Activated CD4-positive, alpha-beta T cell treated with anti-CD3 and anti-CD28 coated beads, Interleukin-2, amount 10 ng/mL, durations not matched to agents 24 days and 14 days (primary cell): Measurements from ENCODE around the gene FAM114A2. TPM values are rescaled to one million over a fixed set of nuclear protein-coding genes. Genes with fewer than 3 reads are reported as not detected.

Experiments used
- DNase-seq: peaks from one replicate; pipeline ENCODE4 v3.0.0; 2022
- H3K27ac Mint-ChIP-seq: one replicate; pipeline ENCODE4 v1.8.0; 2022; ENCODE audit warnings: mild to moderate bottlenecking, mixed read lengths
- H3K27me3 Mint-ChIP-seq: one replicate; pipeline ENCODE4 v1.8.0; 2022; ENCODE audit warnings: mixed read lengths
- H3K36me3 Mint-ChIP-seq: one replicate; pipeline ENCODE4 v1.8.0; 2022; ENCODE audit warnings: low read depth, mild to moderate bottlenecking, mixed read lengths
- H3K4me1 Mint-ChIP-seq: one replicate; pipeline ENCODE4 v1.8.0; 2021; ENCODE audit warnings: mixed read lengths
- H3K4me3 Mint-ChIP-seq: one replicate; pipeline ENCODE4 v1.8.0; 2022; ENCODE audit warnings: mild to moderate bottlenecking, moderate library complexity, mixed read lengths
- H3K9me3 Mint-ChIP-seq: one replicate; pipeline ENCODE4 v1.8.0; 2021; ENCODE audit warnings: mixed read lengths
- intact Hi-C: fragments of 100-400 bp; cut with micrococcal nuclease; formaldehyde crosslinking; loops from one replicate; pipeline ENCODE4 v1.15.1; 2023
- total RNA-seq: library from RNA; stranded (reverse); gene quantifications from 2 replicates; pipeline ENCODE4 v1.2.3, GENCODE V29; 2022

FAM114A2 gene
- total RNA-seq, 1 donor from 2014 or later = 27.3 TPM

GRCh38 chr5:153991168-153991567 lies 47.5 kb downstream of the FAM114A2 start:
- H3K9me3 Mint-ChIP-seq = no peaks in the 10 kb centered on the region
- H3K36me3 Mint-ChIP-seq = peaks cover 12% of the 10 kb centered on the region
- H3K4me1 Mint-ChIP-seq = no peaks in the 10 kb centered on the region
- intact Hi-C loops = no loop called here
- H3K27ac Mint-ChIP-seq = no peak overlapping the region
- H3K4me3 Mint-ChIP-seq = no peak overlapping the region
- no peaks in the 10 kb centered on the region for H3K27me3 Mint-ChIP-seq
- no peak for DNase-seq

- no peak for DNase-seq
- Mint-ChIP-seq H3K4me3 (no peak overlapping the region), H3K27me3 (no peaks in the 10 kb centered on the region), H3K9me3 (no peaks in the 10 kb centered on the region), H3K27ac (no peak overlapping the region), H3K36me3 (peaks cover 5% of the 10 kb centered on the region), H3K4me1 (no peaks in the 10 kb centered on the region)
- intact Hi-C loops = no loop called here
Measured at GRCh38 chr5:153988510-153988909, 50.2 kb downstream of the FAM114A2 start.

DNA sequence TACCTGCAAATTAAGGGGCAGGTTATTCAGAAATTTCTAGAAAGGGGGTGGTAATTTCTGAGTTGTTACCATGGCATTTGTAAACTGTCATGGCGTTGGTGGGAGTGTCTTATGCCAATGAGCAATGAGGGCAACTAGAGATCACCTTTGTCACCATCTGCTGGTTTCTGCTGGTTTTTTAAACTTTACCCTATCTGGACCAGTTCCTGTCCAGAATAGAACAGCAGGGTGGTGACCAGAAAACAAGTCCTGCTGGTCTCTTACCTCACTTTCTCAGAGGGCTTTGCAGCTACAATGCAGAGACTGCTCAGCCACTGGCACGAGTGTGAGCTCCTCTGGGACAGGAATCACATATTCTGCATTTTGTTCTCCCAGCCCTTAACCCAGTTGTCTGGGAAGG lies 51.4 kb downstream of the FAM114A2 start:
- no peak overlapping the region for H3K4me3 Mint-ChIP-seq
- no peaks in the 10 kb centered on the region for H3K9me3 Mint-ChIP-seq
- H3K36me3 Mint-ChIP-seq = peaks cover 4% of the 10 kb centered on the region
- H3K27ac Mint-ChIP-seq = no peak overlapping the region
- intact Hi-C loops = no loop called here
- DNase-seq = no peak
- no peaks in the 10 kb centered on the region for H3K27me3 Mint-ChIP-seq
- H3K4me1 Mint-ChIP-seq = no peaks in the 10 kb centered on the region

- no peaks in the 10 kb centered on the region for H3K36me3 Mint-ChIP-seq
- intact Hi-C loops = no loop called here
- H3K27me3 Mint-ChIP-seq = no peaks in the 10 kb centered on the region
- H3K27ac Mint-ChIP-seq = no peak overlapping the region
- no peak overlapping the region for H3K4me3 Mint-ChIP-seq
- DNase-seq = no peak
- no peaks in the 10 kb centered on the region for H3K9me3 Mint-ChIP-seq
- H3K4me1 Mint-ChIP-seq = no peaks in the 10 kb centered on the region
Measured at GRCh38 chr5:153985498-153985897, 53.2 kb downstream of the FAM114A2 start.

GRCh38 chr5:153983885-153984284 lies 54.8 kb downstream of the FAM114A2 start:
- Mint-ChIP-seq H3K27me3 (peaks cover 6% of the 10 kb centered on the region), H3K27ac (no peak overlapping the region), H3K4me3 (no peak overlapping the region), H3K9me3 (no peaks in the 10 kb centered on the region), H3K4me1 (no peaks in the 10 kb centered on the region), H3K36me3 (no peaks in the 10 kb centered on the region)
- intact Hi-C loops = no loop called here
- DNase-seq = no peak

- Mint-ChIP-seq H3K4me3 (no peak overlapping the region), H3K4me1 (no peaks in the 10 kb centered on the region), H3K27me3 (peaks cover 11% of the 10 kb centered on the region), H3K36me3 (no peaks in the 10 kb centered on the region), H3K27ac (no peak overlapping the region), H3K9me3 (no peaks in the 10 kb centered on the region)
- no peak for DNase-seq
- intact Hi-C loops = no loop called here
Measured at GRCh38 chr5:153981905-153982605, 56.7 kb downstream of the FAM114A2 start.

DNA sequence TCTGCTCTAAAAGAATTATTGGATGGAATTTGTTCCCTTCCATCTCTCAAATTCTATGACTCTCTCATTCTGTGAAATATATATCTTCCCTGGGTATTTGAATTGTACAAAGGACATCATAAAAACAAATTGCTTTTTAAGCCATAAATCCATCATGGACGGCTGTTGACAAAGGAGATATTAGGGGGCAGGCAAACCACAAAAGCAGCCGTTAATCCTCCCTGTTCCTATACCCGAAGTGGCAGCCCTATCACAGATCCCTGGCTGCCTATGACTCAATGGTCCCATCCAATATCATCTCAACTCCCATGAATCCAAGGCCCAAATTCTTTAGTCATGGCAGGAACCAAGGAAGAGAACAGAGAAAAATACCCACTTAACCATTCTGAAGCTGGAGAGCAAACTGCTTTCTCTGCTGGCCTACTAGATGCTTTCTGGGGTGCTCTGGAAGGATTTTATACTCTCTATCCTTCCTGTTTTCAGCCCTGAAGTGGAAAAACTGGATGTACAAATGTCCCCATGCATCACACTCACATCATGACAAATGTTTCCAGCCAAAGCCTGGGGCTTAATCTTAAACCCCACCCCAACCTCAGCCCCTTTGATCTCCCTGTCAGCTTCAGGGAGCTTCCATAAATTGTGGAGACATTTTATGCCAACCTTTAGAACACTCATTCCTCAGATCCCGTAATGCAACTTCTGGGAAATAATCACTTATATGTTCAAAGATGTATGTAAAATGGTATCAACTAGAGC lies 59.5 kb downstream of the FAM114A2 start:
- Mint-ChIP-seq H3K9me3 (no peaks in the 10 kb centered on the region), H3K36me3 (no peaks in the 10 kb centered on the region), H3K27ac (no peak overlapping the region), H3K4me1 (no peaks in the 10 kb centered on the region), H3K4me3 (no peak overlapping the region), H3K27me3 (peaks cover 20% of the 10 kb centered on the region)
- DNase-seq = no peak
- intact Hi-C loops = loop anchor here (5.0 to 10.0 kb wide), 2 partner anchors 96 to 633 kb away; no protein-coding TSS in a partner anchor

GRCh38 chr5:153974813-153975163 lies 63.9 kb downstream of the FAM114A2 start:
- intact Hi-C loops = loop anchor here (1.0 to 10.0 kb wide), 5 partner anchors 100 to 638 kb away; no protein-coding TSS in a partner anchor
- H3K36me3 Mint-ChIP-seq = no peaks in the 10 kb centered on the region
- no peak overlapping the region for H3K4me3 Mint-ChIP-seq
- no peak for DNase-seq
- H3K27me3 Mint-ChIP-seq = peaks cover 22% of the 10 kb centered on the region
- no peak overlapping the region for H3K27ac Mint-ChIP-seq
- no peaks in the 10 kb centered on the region for H3K4me1 Mint-ChIP-seq
- no peaks in the 10 kb centered on the region for H3K9me3 Mint-ChIP-seq

DNA sequence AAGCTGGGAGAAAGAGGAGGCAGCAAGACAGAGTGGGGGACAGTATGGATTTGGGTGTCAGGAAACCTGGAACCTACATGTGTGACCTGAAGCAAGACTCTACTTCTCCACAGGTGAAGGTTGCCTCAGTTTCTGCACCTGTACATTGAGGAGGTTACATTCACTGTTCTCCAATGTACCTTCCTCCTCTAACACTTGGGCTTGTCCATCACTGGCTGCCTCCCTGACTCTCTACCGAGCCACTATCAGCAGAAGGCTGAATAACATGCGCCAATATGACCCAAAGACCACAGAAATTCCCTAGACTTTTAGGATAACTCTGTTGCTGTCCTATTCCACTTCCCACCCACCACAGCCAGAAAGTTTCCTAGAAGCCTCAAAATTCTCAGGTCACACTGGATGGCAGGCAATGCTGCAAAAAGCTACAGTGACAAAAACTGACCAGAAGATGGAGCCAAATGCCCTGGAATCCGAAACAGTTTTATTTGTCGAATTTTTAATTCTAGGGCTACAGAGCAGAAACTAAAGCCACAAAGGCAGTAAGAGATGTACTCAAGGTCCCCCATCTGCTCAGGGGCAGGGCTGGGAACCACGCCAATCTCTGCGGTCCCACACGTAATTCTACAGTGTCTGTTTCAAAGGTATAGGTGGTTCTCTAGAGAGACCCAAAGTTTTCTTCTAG lies 64.4 kb downstream of the FAM114A2 start:
- H3K36me3 Mint-ChIP-seq = no peaks in the 10 kb centered on the region
- H3K9me3 Mint-ChIP-seq = no peaks in the 10 kb centered on the region

GRCh38 chr5:153972240-153972639 lies 66.5 kb downstream of the FAM114A2 start:
- no peak for DNase-seq
- H3K27ac Mint-ChIP-seq = no peak overlapping the region
- H3K9me3 Mint-ChIP-seq = no peaks in the 10 kb centered on the region
- H3K27me3 Mint-ChIP-seq = peaks cover 13% of the 10 kb centered on the region
- no peak overlapping the region for H3K4me3 Mint-ChIP-seq
- intact Hi-C loops = loop anchor here (5.0 to 10.0 kb wide), 2 partner anchors 103 to 495 kb away; no protein-coding TSS in a partner anchor
- no peaks in the 10 kb centered on the region for H3K4me1 Mint-ChIP-seq
- H3K36me3 Mint-ChIP-seq = no peaks in the 10 kb centered on the region

More for the DNA sequence above, 64.4 kb downstream of the FAM114A2 start:
- peak; percentile 83 for DNase-seq
- intact Hi-C loops = loop anchor here (1.0 to 10.0 kb wide), 4 partner anchors 101 to 493 kb away; no protein-coding TSS in a partner anchor
- Mint-ChIP-seq H3K4me1 (no peaks in the 10 kb centered on the region), H3K27ac (no peak overlapping the region), H3K4me3 (no peak overlapping the region), H3K27me3 (peaks cover 20% of the 10 kb centered on the region)

DNA sequence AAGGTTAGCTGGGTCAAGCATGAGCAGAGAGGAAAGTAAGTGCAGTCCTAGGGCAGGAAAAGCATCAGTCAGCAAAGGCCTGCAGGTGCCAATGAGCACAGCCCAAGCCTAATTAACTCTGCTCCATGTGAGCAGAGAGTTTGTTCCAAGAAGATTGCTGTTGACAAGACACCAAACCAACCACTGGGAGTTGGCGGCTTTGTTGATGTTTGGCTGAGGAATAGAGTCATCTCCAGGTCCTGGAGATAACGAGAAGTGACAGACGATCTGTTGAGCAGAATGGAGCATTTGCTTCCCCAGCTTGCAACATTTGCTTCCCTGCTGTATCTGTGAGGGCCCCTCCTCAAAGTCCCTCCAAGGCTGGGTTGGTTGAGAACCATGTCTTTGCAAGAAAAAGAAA lies 68.2 kb downstream of the FAM114A2 start:
- DNase-seq = peak; percentile 41
- Mint-ChIP-seq H3K36me3 (no peaks in the 10 kb centered on the region), H3K4me1 (no peaks in the 10 kb centered on the region), H3K27ac (no peak overlapping the region), H3K4me3 (no peak overlapping the region), H3K9me3 (no peaks in the 10 kb centered on the region), H3K27me3 (peaks cover 6% of the 10 kb centered on the region)
- intact Hi-C loops = loop anchor here (5.0 to 10.0 kb wide), 2 partner anchors 104 to 497 kb away; no protein-coding TSS in a partner anchor

DNA sequence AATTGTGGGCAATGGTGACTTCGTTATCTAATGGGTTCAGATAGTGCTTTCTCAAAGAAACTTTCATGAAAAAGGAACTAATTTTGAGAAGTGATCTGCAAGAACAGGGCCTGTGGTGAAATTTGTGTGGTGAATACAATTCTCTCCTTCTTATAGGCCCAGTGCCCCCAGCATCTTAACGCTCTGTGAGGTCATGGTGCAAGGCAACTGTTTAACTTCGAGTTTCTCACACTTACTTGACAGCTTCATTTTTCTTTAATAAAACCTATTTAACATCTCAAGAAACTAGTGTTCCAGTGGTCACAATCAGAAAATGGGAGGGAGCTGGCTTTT lies 69.2 kb downstream of the FAM114A2 start:
- intact Hi-C loops = no loop called here
- H3K27ac Mint-ChIP-seq = no peak overlapping the region
- H3K9me3 Mint-ChIP-seq = no peaks in the 10 kb centered on the region
- no peaks in the 10 kb centered on the region for H3K4me1 Mint-ChIP-seq
- no peak overlapping the region for H3K4me3 Mint-ChIP-seq
- H3K27me3 Mint-ChIP-seq = peaks cover 3% of the 10 kb centered on the region
- no peaks in the 10 kb centered on the region for H3K36me3 Mint-ChIP-seq
- no peak for DNase-seq

GRCh38 chr5:153968761-153969562 lies 69.7 kb downstream of the FAM114A2 start:
- Mint-ChIP-seq H3K36me3 (no peaks in the 10 kb centered on the region), H3K4me3 (no peak overlapping the region), H3K27me3 (peaks cover 3% of the 10 kb centered on the region), H3K27ac (no peak overlapping the region), H3K4me1 (no peaks in the 10 kb centered on the region), H3K9me3 (no peaks in the 10 kb centered on the region)
- intact Hi-C loops = no loop called here
- DNase-seq = no peak
